GM12875 (cell line): ENCODE measurements around the gene DST.
A peak's percentile ranks its signal among the peaks of the same experiment; 100 is the strongest.

Experiments used
- H3K4me3 ChIP-seq: one replicate; pipeline ENCODE4 v1.5.1; 2011; ENCODE audit warnings: low read depth, low read length, control low read depth
- TF ChIP-seq, protein P1 (sequence below): IDR thresholded peaks from 2 replicates; pipeline ENCODE4 v1.5.1; 2011; ENCODE audit warnings: low read depth, mild to moderate bottlenecking, control low read depth, inconsistent platforms, low read length, moderate library complexity, borderline replicate concordance; ENCODE audit not compliant: insufficient read depth

The DST gene

DNA sequence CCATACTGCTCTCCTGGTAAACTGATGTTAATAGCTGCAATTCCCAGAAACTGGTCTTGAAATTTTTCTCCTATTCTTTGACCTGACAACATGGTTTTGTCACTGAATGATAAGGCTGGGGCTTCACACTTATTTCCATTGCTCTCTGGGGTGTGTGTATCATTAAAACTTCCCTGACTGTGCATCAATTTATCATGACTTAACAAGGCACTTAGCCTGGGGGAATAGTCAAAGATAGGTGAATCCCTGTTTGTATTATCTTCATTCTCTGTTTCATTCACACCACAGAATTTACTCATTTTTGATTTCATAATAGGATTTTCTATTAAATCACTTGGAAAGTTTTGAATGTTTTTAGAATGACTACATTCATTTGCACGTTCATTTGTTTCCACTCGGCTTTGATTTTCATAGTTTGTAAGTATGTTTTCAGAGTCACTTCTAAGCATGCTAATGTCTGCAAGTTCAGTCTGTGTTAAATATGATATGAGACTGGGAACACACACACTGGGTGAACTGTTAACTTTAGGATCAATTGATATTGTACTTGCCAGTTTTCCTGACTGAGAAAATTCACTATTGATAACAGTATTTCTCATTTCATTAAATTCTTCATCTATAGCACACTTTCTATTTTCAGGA is 35.5 kb downstream of the DST start:
- H3K4me3 ChIP-seq, result no peak overlapping the region
- TF ChIP-seq, protein P1, sequence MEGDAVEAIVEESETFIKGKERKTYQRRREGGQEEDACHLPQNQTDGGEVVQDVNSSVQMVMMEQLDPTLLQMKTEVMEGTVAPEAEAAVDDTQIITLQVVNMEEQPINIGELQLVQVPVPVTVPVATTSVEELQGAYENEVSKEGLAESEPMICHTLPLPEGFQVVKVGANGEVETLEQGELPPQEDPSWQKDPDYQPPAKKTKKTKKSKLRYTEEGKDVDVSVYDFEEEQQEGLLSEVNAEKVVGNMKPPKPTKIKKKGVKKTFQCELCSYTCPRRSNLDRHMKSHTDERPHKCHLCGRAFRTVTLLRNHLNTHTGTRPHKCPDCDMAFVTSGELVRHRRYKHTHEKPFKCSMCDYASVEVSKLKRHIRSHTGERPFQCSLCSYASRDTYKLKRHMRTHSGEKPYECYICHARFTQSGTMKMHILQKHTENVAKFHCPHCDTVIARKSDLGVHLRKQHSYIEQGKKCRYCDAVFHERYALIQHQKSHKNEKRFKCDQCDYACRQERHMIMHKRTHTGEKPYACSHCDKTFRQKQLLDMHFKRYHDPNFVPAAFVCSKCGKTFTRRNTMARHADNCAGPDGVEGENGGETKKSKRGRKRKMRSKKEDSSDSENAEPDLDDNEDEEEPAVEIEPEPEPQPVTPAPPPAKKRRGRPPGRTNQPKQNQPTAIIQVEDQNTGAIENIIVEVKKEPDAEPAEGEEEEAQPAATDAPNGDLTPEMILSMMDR, result no peak

DNA sequence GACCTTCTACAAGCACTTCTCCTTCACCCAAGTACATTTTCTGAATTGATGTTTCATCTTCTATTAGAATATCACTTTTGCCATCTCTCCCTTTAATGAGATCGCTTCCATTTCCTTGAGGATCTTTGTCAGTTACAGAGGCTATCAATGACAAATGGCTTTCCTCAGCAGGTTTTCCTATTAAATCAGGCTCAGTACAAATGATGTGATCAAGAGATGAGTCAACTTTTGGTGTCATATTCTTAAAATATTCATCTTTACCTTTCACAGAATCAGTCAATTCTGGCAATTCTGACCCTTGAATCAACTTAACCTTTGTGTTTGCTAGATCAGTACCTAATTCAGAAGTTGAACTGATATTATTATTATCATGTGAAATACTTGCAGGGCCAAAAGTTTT is 37.3 kb downstream of the DST start:
- no peak overlapping the region for H3K4me3 ChIP-seq
- TF ChIP-seq, protein P1, result no peak

DNA sequence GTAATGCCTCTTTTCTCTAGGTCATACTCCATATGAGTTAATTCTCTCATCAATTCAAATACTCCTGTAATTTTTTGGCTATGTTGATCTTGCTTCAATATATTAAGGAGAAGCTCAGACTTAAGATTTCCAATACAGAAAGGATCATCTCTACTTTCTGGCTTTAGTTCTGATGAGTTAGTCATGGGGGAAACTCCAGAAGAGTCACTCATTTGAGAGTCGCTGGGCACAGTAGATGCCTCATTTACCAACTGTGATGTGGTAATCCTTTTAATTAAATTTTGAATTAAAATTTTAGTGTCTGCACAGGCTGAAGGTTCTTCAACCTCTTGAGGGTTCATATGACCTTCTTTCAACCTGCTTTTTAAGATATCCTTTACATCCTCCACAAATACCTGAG is 38.5 kb downstream of the DST start:
- H3K4me3 ChIP-seq, result no peak overlapping the region
- TF ChIP-seq, protein P1, result no peak

DNA sequence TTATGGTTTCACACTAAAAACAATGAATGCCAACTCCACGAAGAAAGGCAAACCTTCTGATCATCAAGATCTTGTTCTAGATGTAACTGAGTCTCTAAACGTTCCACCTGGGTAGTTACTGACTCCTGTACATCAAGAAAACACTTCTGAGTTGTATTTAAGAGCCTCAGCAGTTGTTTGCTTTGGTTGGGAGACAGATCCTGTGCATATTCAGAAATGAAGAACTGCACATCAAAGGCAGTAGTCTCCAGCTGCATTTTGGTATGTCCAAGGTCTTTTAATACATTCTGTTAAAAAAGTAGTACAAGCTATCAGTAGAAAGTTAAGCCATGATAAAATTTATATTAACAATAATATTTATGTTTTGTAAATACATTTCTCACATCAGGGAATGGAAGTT is 41.3 kb downstream of the DST start:
- no peak overlapping the region for H3K4me3 ChIP-seq
- TF ChIP-seq, protein P1, result no peak

DNA sequence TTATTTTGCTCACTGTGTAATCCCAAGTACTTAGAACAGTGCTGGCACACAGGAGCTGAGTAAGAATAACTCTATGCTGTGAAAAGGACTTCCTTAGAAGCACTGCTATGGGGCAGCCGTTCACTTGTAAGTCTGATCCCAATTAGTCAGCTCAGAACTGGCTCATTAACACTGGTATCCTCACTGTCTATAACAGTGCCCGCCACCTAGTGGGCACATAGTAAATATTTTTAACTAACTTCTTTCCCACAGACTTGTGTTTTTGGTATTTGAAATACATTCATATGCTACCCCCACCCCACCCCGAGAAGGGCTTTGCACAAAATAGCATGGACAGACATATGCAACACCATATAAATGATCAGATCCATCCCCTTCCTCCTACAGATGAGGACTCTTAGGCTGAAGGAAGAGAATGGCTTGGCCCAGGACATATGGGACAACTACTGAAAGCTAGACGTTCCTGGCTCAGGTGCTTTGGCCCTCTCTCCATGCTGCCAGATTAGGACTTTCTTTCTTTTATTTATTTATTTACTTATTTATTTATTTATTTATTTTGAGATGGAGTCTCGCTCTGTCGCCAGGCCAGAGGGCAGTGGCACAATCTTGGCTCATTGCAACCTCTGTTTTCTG is 47.1 kb downstream of the DST start:
- no peak overlapping the region for H3K4me3 ChIP-seq
- TF ChIP-seq, protein P1, result peak; percentile 52; the same call in 1 of the 2 replicates

DNA sequence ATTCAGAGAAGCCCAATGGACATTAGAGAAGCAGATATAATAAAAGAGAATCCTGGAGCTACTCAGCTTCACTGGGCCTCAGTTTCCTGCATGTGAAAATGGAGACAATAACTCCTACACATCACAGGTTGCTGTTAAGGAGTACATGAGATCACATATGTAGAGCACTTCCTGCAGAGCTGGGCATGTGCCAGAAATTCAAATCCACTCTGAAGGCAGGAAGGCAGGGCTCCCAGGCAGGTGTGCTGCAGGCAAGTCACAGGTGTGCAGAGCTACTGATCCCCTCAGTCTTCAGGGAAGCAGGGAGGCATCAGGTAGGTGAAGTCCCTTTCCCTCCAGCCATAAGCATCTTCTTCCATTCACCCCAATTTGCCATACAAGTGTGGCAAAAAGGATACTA is 48.0 kb downstream of the DST start:
- no peak overlapping the region for H3K4me3 ChIP-seq
- TF ChIP-seq, protein P1, result no peak

DNA sequence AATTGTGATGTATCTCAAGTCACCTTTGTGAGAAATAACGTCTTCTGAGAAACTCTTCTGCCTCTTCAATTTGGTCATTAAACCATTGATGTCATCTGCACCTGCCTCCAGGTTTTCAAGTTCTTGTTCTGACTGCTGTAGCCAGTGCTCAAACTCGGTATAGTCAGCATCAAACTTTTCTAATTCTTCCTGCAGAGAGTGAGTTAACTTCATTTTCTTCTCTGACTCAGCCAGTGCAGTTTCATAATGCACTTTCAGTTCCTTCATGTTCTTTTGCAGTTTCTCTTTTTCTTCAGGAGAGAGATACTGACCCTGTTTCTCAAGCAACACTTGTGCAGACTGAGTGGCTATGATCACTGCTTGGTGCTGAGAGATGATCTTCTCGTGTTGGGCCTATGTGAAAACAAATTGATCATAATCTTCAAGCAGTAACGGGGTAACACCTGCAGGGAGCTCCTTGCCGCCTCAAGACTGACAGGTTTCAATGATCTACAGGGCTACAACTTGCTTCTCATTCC is 48.8 kb downstream of the DST start:
- TF ChIP-seq, protein P1, result peak; percentile 13; the same call in 1 of the 2 replicates
- no peak overlapping the region for H3K4me3 ChIP-seq
